ENCODE measurements around the gene GRK3. TPM values are rescaled to one million over a fixed set of nuclear protein-coding genes. Genes with fewer than 3 reads are reported as not detected.

GRK3 gene
- total RNA-seq, 2 donors from 2014 or later: 19.4 to 21.0 TPM

DNA sequence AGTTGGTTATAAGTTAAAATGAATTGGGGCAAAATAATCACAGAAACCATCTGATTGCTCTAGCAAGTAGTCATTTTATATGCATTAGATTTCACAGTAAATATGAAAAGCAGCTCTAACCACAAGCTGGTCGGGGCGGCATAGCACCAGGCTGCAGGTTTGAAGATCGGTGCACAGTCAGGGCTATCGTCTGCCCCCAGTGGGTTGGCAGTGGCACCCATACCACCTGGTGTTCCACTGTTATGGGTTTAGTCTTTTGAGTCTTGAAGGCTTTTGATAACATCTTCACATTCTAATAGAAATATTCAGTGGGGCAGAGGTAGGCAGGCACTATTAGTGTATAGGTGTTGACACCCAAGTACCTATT, 62.1 kb downstream of the GRK3 start:
- no peaks in the 10 kb centered on the region for H3K27me3 ChIP-seq (ENCODE audit: control insufficient read depth, insufficient read depth, low read length, poor library complexity, severe bottlenecking)
- no peak for DNase-seq
- H3K27ac ChIP-seq (ENCODE audit: low read depth, low read length): no peak overlapping the region
- WGBS, 2 experiments (ENCODE audit: insufficient coverage in 1 of 2, insufficient read length in 1 of 2): 95 to 100% methylated on average over 2 to 4 of the region's 4 CpGs
- no peaks in the 10 kb centered on the region for H3K9me3 Mint-ChIP-seq
- H3K9ac ChIP-seq (ENCODE audit: extremely low read depth, low read length, poor library complexity, severe bottlenecking): no peak overlapping the region
- no peak overlapping the region for H3K4me3 ChIP-seq (ENCODE audit: low read length)
- H3K4me1 ChIP-seq (ENCODE audit: control insufficient read depth, insufficient read depth, low read length): no peaks in the 10 kb centered on the region
- peaks cover 6% of the 10 kb centered on the region for H3K36me3 Mint-ChIP-seq (ENCODE audit: low read depth)
- TF ChIP-seq, protein P1, sequence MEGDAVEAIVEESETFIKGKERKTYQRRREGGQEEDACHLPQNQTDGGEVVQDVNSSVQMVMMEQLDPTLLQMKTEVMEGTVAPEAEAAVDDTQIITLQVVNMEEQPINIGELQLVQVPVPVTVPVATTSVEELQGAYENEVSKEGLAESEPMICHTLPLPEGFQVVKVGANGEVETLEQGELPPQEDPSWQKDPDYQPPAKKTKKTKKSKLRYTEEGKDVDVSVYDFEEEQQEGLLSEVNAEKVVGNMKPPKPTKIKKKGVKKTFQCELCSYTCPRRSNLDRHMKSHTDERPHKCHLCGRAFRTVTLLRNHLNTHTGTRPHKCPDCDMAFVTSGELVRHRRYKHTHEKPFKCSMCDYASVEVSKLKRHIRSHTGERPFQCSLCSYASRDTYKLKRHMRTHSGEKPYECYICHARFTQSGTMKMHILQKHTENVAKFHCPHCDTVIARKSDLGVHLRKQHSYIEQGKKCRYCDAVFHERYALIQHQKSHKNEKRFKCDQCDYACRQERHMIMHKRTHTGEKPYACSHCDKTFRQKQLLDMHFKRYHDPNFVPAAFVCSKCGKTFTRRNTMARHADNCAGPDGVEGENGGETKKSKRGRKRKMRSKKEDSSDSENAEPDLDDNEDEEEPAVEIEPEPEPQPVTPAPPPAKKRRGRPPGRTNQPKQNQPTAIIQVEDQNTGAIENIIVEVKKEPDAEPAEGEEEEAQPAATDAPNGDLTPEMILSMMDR (conservative IDR thresholded peaks at IDR 0.05): no peak
- no peak overlapping the region for H3K4me3 Mint-ChIP-seq
- no peaks in the 10 kb centered on the region for H3K9me3 ChIP-seq (ENCODE audit: control insufficient read depth, low read length)
- no peaks in the 10 kb centered on the region for H3K27me3 Mint-ChIP-seq (ENCODE audit: insufficient read depth)
- H3K36me3 ChIP-seq (ENCODE audit: control insufficient read depth, insufficient read depth, low read length): no peaks in the 10 kb centered on the region
- H3K4me1 Mint-ChIP-seq: peaks cover under 1% of the 10 kb centered on the region
- no peak overlapping the region for H3K27ac Mint-ChIP-seq

DNA sequence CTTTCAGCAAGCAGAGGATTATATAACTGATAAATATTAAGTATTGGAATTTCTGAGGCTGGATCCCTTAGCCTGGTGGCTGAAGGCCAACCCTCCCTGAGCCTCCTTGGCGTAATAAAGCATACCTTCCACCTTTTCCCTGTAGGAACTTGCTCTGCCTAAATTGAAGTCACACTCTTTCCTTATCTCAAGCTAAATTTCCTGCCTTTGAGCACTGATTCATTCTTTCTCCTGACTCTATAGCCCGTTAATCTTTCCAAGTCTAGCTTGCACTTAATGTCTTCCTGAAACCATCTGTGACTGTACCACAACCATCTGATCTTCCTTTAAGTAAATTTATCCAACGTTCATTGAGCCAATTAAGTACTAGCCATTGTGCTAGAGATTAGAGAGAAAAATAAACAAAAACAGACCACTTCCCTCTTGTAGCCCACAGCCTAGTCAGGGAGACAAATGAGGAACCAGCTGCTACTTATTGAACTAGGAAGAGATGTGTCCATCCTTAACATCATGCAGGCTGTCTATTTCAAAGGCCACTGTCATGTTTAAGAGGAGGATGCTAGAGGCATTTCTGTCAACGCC, 62.9 kb downstream of the GRK3 start:
- Mint-ChIP-seq H3K27ac (no peak overlapping the region), H3K27me3 (ENCODE audit: insufficient read depth) (no peaks in the 10 kb centered on the region)
- 92 to 94% methylated on average over 3 of the region's 4 CpGs for WGBS, 2 experiments (ENCODE audit: insufficient coverage in 1 of 2, insufficient read length in 1 of 2)

DNA sequence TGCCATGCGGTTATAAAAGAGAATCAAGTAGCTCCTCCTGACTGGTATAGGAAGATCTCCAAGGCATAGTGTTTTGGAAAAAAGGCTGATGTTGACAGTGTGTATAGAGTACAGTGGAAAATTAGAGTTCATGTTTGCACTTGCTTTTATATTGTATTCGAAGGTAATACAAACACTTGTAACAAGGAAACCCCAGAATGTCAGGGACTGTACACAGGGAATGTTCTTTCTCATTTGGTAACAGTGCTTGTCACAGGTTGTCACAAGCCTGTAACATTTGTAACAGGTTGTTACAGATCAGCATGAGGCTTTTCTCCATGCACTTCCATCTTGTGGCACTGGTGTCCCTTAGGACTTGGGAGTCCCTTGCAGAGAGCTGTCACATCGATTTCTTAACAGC, 64.0 kb downstream of the GRK3 start:
- TF ChIP-seq, protein P1 (conservative IDR thresholded peaks at IDR 0.05): no peak
- 94 to 100% methylated on average over 2 to 3 of the region's 3 CpGs for WGBS, 2 experiments (ENCODE audit: insufficient coverage in 1 of 2, insufficient read length in 1 of 2)

More for the DNA sequence above, 62.9 kb downstream of the GRK3 start:
- H3K9me3 Mint-ChIP-seq: no peaks in the 10 kb centered on the region
- DNase-seq: no peak
- H3K9me3 ChIP-seq (ENCODE audit: control insufficient read depth, low read length): no peaks in the 10 kb centered on the region
- peaks cover 6% of the 10 kb centered on the region for H3K36me3 Mint-ChIP-seq (ENCODE audit: low read depth)
- H3K4me3 ChIP-seq (ENCODE audit: low read length): no peak overlapping the region
- no peaks in the 10 kb centered on the region for H3K27me3 ChIP-seq (ENCODE audit: control insufficient read depth, insufficient read depth, low read length, poor library complexity, severe bottlenecking)
- no peak overlapping the region for H3K9ac ChIP-seq (ENCODE audit: extremely low read depth, low read length, poor library complexity, severe bottlenecking)
- H3K4me3 Mint-ChIP-seq: no peak overlapping the region
- H3K36me3 ChIP-seq (ENCODE audit: control insufficient read depth, insufficient read depth, low read length): no peaks in the 10 kb centered on the region
- H3K27ac ChIP-seq (ENCODE audit: low read depth, low read length): no peak overlapping the region
- no peaks in the 10 kb centered on the region for H3K4me1 ChIP-seq (ENCODE audit: control insufficient read depth, insufficient read depth, low read length)
- TF ChIP-seq, protein P1 (conservative IDR thresholded peaks at IDR 0.05): no peak
- H3K4me1 Mint-ChIP-seq: peaks cover 3% of the 10 kb centered on the region

More for the DNA sequence above, 64.0 kb downstream of the GRK3 start:
- Histone ChIP-seq H3K4me3 (ENCODE audit: low read length) (no peak overlapping the region), H3K4me1 (ENCODE audit: control insufficient read depth, insufficient read depth, low read length) (no peaks in the 10 kb centered on the region), H3K27ac (ENCODE audit: low read depth, low read length) (no peak overlapping the region), H3K36me3 (ENCODE audit: control insufficient read depth, insufficient read depth, low read length) (no peaks in the 10 kb centered on the region), H3K9ac (ENCODE audit: extremely low read depth, low read length, poor library complexity, severe bottlenecking) (no peak overlapping the region), H3K9me3 (ENCODE audit: control insufficient read depth, low read length) (no peaks in the 10 kb centered on the region), H3K27me3 (ENCODE audit: control insufficient read depth, insufficient read depth, low read length, poor library complexity, severe bottlenecking) (no peaks in the 10 kb centered on the region)
- H3K27ac Mint-ChIP-seq: no peak overlapping the region
- H3K4me3 Mint-ChIP-seq: no peak overlapping the region
- no peaks in the 10 kb centered on the region for H3K27me3 Mint-ChIP-seq (ENCODE audit: insufficient read depth)
- H3K36me3 Mint-ChIP-seq (ENCODE audit: low read depth): peaks cover 6% of the 10 kb centered on the region
- H3K4me1 Mint-ChIP-seq: peaks cover 3% of the 10 kb centered on the region
- no peaks in the 10 kb centered on the region for H3K9me3 Mint-ChIP-seq
- DNase-seq: no peak

All from endodermal cell (in vitro differentiated cells).